IPS-11a (cell line): ENCODE measurements around the gene RYR1.
A peak's percentile ranks its signal among the peaks of the same experiment; 100 is the strongest.

Experiments
- H3K4me3 ChIP-seq: one replicate; pipeline ENCODE4 v1.5.1; 2013; ENCODE audit warnings: low read depth, low read length, control low read depth

Gene RYR1

GRCh38 chr19:38433268-38433733 lies at the start of gene RYR1:
TSS of gene RYR1 (plus strand) at chr19:38433691. CDS start at chr19:38433830, 139 bp downstream.
- H3K4me3 ChIP-seq, result peak within 1 kb of the TSS; percentile 58

DNA sequence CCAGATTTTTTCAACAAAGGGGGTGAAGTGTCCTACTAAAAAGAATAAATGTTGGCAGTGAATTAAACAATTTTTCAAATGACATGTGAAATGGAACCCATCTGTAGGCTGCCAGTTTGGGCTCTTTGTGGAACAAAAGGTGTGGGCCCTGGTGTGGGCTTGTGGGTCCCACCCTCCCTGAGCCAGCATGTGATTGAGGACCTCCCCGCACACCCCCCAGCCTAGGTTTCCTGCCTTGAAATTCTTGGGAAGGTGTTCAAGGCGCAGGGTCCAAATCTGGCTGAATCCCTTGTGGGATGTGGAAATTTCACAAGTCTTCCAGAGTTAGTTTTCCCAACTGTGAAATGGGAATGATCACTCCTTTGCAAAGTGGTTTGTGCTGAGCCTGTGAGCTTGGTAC lies 49.7 kb upstream of the RYR1 start:
- H3K4me3 ChIP-seq, result no peak overlapping the region

- H3K4me3 ChIP-seq, result no peak overlapping the region
Measured at GRCh38 chr19:38384209-38385027, 49.1 kb upstream of the RYR1 start.

GRCh38 chr19:38385057-38385803 lies 48.3 kb upstream of the RYR1 start:
- H3K4me3 ChIP-seq, result no peak overlapping the region

- H3K4me3 ChIP-seq, result no peak overlapping the region
Measured at GRCh38 chr19:38385804-38386257, 47.7 kb upstream of the RYR1 start.

- no peak overlapping the region for H3K4me3 ChIP-seq
Measured at GRCh38 chr19:38386300-38386970, 47.1 kb upstream of the RYR1 start.

GRCh38 chr19:38386971-38387549 lies 46.4 kb upstream of the RYR1 start:
- H3K4me3 ChIP-seq, result peak overlapping the region; percentile 39

GRCh38 chr19:38387550-38388348 lies 45.7 kb upstream of the RYR1 start, which contains the start of gene GGN:
TSS of gene GGN (minus strand) at chr19:38388034. CDS start at chr19:38387261, 773 bp downstream.
- peak within 1 kb of the TSS; percentile 78 for H3K4me3 ChIP-seq

GRCh38 chr19:38388349-38389100 lies 45.0 kb upstream of the RYR1 start, which contains the start of gene SPRED3:
TSS of gene SPRED3 (plus strand) at chr19:38388697. CDS start at chr19:38390303, 1,606 bp downstream.
- H3K4me3 ChIP-seq, result peak within 1 kb of the TSS; percentile 78

DNA sequence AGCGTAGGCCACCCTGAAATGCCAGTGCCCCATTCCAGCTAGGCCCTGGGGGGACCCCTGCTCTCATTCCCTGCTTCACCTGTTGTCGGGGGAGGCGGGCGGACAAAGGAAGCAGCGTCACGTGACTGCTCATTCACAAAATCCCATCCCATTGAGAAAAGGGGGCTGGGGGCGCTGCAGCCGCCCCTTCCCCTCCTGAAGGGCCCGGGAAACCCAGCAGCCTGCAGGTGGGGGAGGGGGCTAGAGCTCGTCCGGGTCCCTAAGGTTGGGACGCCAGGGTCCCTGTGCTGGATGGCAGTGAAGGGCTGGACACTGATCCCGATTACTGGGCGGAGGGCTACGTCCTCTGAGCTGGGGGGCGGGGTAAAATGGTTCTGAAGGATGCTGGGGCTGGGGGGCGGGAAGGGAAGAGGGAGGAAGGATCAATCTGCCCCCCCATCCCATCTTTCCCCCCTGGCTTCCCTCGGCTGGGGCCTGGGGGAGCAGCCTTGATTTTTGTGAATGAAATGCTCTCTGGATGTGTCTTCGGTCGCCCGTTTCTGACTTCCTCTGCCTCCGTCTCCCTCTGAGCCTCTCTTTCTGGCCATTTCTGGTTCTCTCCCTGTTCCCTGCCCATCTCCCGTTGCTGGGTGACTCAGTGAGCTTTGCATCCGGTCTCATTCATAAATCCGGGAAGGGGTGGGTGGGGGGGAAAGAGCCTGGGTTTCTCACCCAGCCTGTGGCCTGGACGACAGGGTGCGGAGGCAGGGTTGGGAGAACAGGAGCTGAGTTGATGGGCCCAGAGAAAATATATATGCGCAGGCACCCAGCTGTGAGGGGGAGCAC lies 44.2 kb upstream of the RYR1 start:
- peak overlapping the region; percentile 78 for H3K4me3 ChIP-seq

- H3K4me3 ChIP-seq, result peak overlapping the region; percentile 78
Measured at GRCh38 chr19:38389957-38390924, 43.2 kb upstream of the RYR1 start.

DNA sequence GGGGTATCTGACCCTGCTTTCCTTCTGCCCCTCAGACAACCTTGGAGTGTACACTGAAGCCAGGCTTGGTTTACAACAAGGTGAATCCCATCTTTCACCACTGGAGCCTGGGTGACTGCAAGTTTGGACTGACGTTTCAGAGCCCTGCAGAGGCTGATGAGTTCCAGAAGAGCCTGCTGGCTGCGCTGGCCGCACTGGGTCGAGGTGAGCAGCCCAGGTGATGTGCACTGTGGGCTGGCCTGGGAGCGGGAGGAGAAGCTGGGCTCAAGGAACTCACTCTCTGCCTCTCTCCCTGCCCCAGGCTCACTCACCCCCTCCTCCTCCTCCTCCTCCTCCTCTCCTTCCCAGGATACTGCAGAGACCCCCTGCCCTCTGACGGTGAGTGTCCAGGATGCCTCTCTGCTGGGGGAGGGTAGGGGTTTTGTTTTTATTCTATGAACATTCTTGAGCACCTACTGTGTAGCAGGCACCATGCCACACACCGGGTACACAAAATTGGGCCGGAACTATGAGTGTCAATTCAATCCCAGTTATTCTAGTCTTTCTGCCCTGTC lies 41.5 kb upstream of the RYR1 start:
- no peak overlapping the region for H3K4me3 ChIP-seq

DNA sequence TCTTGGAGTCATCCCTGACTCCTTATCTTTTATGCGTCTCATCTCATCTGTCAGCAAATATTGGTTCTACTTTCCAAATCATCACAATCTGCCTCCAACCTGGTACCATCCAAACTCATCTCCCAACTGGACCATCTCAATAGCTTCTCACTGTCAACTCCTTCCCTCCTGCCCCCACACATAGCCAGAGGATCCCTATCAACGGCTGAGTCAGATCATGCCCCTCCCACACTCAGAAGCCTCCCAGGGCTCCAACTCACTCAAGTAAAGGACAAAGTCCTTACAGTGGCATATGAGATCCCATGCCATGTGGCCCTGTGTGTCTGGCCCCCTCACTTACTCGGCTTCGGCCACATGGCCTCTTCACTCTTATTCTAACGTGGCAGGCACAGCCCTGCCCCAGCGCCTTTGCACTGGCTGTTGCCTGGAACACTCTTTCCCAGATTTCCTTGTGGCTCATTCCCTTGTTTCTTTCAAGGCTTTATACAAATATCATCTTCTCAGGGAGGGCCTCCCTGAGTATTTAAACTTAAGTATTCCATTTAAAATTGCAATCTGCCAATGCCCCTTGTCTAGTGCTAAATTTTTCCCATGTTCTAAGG lies 40.7 kb upstream of the RYR1 start:
- no peak overlapping the region for H3K4me3 ChIP-seq

- peak overlapping the region; percentile 6 for H3K4me3 ChIP-seq
Measured at GRCh38 chr19:38394488-38394887, 39.0 kb upstream of the RYR1 start.

DNA sequence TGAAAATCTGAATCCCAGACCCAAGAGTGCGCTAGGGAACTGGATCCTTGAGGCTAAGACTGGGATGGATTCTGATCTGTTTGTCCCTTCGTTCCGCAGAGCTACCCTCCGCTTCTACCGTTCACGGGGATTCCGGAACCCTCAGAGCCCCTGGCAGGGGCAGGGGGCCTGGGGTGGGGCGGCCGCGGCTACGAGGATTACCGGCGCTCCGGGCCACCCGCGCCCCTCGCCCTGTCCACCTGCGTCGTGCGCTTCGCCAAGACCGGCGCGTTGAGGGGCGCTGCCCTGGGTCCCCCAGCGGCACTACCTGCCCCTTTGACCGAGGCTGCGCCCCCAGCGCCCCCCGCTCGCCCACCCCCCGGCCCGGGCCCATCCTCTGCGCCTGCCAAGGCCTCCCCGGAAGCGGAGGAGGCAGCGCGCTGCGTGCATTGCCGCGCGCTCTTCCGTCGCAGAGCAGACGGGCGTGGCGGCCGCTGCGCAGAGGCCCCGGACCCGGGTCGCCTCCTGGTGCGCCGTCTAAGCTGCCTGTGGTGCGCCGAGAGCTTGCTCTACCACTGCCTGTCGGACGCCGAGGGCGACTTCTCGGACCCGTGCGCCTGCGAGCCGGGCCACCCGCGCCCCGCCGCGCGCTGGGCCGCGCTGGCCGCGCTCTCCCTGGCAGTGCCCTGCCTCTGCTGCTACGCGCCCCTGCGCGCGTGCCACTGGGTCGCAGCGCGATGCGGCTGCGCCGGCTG lies 37.9 kb upstream of the RYR1 start:
- peak overlapping the region; percentile 21 for H3K4me3 ChIP-seq

DNA sequence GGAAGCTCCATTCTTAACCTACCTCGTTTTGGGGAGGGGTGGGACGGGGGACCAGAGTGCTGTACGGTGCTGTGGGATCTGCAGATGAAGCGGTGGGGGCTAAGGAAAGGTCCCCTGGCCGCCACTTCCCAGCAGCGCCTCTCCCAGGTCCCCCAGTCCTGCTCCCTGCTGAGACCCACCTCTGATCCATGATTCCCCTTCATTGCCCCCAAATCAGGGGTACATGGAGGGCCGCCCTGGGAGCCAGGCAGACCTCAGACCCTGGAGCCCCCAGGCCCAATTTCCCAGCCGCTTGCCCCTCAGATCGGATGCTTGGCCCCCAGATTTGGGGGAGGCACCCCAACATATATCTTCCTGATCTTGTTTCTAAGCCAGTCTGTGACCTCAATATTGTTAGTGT lies 34.4 kb upstream of the RYR1 start:
- H3K4me3 ChIP-seq, result no peak overlapping the region
